Measurements from ENCODE around the gene FN1. TPM values are rescaled to one million over a fixed set of nuclear protein-coding genes. Genes with fewer than 3 reads are reported as not detected.

FN1 gene
- total RNA-seq, 4 donors from 2014 or later: 272 to 709 (median 375) TPM

DNA sequence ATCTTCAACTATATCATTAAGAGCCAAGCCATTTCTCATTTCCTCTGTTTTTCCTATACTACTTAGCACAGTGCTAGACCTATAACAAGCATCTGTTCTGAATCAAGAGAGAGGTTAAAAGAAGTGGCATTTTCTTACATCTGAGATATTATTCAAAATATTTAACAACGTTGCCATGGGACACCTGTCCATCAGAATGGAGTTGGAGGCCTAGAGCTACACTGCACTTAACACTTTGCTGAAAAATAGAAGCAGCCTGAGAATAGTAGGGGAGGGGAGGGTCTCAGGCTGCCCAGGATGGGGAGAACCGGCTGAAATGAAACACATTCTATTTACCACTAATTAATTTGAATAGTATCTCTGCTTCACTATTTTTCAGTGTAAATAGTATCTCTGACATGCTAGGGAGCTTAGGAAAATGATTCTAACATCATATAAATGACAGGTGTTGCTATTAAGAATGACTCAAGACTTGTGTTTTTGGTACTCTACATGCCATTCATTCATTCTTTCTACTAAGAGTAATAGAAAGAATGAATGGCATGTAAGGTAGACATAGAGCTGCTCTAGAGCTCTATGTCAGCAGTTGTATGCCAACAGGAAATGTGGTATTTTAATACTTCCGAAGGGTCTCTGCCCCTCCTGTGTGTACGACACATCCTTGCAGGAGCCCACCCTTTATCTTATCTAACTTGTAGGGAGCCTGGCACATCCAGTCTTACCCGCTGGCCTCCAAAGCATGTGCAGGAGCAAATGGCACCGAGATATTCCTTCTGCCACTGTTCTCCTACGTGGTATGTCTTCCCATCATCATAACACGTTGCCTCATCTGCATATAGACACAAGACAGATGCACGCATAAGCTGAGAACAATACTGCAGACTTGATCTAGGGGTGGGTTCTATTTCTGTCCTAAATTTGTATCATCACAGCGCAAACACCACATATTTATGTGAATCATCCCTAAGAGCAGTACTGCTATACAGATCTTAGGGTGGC is 71.4 kb downstream of the FN1 start:
- Histone ChIP-seq H3K27ac (no peak overlapping the region), H3K4me3 (no peak overlapping the region)
- 90 to 93% methylated on average over 10 of the region's 10 CpGs for WGBS, 2 donors

DNA sequence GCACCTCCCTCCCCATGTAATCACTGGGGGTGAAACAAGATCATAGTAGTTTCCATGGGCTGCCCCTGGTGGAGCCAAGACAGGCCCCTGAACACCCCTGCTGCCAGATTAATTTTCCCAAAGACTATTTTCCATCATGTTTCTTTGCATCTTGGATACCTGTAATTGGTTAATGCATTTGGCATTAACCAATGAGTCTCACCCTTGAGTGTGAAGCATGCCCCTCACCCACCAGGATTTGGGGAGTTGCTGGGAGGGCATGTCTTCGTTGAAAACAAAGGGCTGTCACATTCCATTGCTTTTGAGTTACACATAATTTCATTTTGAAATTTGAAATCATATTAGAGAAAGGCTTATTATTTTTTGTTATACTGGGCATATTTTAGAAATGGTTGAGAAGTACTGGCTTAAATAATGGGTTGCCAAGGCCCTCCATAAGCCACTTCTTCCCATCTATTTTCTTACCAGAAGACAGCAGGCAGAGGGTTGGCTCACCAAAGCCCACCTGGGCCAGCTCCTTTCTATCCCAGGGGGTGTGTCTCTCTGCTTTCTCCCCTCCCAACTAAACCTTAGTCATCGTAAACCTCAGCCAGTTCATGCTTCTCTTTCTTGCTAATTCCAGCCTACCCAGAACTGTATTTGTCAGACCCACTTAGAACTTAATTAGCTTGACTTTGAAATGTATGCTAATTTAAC is 72.3 kb downstream of the FN1 start:
- no peaks in the 10 kb centered on the region for H3K9me3 ChIP-seq
- no peak overlapping the region for H3K27ac ChIP-seq
- peaks cover 0 to 89% (median 0%) of the 10 kb centered on the region in 3 donors for H3K36me3 ChIP-seq
- WGBS, 2 donors: 62 to 88% methylated on average over 2 of the region's 2 CpGs
- no peaks in the 10 kb centered on the region for H3K27me3 ChIP-seq
- TF ChIP-seq EP300 (IDR thresholded peaks at IDR 0.05) (no peak), POLR2A (IDR thresholded peaks at IDR 0.05) (no peak)
- TF ChIP-seq, protein P1, sequence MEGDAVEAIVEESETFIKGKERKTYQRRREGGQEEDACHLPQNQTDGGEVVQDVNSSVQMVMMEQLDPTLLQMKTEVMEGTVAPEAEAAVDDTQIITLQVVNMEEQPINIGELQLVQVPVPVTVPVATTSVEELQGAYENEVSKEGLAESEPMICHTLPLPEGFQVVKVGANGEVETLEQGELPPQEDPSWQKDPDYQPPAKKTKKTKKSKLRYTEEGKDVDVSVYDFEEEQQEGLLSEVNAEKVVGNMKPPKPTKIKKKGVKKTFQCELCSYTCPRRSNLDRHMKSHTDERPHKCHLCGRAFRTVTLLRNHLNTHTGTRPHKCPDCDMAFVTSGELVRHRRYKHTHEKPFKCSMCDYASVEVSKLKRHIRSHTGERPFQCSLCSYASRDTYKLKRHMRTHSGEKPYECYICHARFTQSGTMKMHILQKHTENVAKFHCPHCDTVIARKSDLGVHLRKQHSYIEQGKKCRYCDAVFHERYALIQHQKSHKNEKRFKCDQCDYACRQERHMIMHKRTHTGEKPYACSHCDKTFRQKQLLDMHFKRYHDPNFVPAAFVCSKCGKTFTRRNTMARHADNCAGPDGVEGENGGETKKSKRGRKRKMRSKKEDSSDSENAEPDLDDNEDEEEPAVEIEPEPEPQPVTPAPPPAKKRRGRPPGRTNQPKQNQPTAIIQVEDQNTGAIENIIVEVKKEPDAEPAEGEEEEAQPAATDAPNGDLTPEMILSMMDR (IDR thresholded peaks at IDR 0.05): no peak
- no peak for DNase-seq (ENCODE audit: low spot score in 2 of 2)
- H3K4me1 ChIP-seq: no peaks in the 10 kb centered on the region
- H3K4me3 ChIP-seq: no peak overlapping the region

More for the DNA sequence above, 71.4 kb downstream of the FN1 start:
- DNase-seq (ENCODE audit: low spot score in 2 of 2): no peak
- Histone ChIP-seq H3K36me3 (peaks cover 0 to 86% (median 0%) of the 10 kb centered on the region in 3 donors), H3K27me3 (no peaks in the 10 kb centered on the region), H3K9me3 (no peaks in the 10 kb centered on the region), H3K4me1 (no peaks in the 10 kb centered on the region)
- no peak for TF ChIP-seq POLR2A (IDR thresholded peaks at IDR 0.05)

DNA sequence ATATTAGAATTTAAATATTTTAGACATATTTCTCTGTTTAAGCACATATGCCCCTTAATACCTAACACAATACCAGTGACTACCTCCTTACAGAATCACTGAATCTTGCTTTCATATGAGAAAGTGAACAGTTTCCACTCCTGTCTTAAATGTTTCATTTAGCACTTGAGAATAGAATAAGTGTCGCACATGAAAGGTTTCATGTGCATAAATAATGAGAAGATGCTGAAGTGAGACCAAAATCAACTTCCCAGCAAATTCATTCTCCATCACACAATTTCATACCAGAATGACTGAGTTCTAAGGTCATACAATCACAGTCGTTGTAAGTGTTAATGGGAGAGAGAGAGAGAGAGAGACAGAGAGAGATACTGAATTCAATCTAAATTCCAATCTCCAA is 72.8 kb downstream of the FN1 start:
- H3K9me3 ChIP-seq: no peaks in the 10 kb centered on the region
- no peak overlapping the region for H3K4me3 ChIP-seq
- no peak overlapping the region for H3K27ac ChIP-seq
- whole genome bisulfite sequencing, 2 donors: 66 to 74% methylated on average over 2 of the region's 2 CpGs
- peaks cover 0 to 88% (median 0%) of the 10 kb centered on the region in 3 donors for H3K36me3 ChIP-seq
- no peak for DNase-seq (ENCODE audit: low spot score in 2 of 2)
- H3K27me3 ChIP-seq: no peaks in the 10 kb centered on the region
- TF ChIP-seq, protein P1 (IDR thresholded peaks at IDR 0.05): no peak
- no peak for TF ChIP-seq POLR2A (IDR thresholded peaks at IDR 0.05)
- TF ChIP-seq EP300 (IDR thresholded peaks at IDR 0.05): no peak
- H3K4me1 ChIP-seq: no peaks in the 10 kb centered on the region

DNA sequence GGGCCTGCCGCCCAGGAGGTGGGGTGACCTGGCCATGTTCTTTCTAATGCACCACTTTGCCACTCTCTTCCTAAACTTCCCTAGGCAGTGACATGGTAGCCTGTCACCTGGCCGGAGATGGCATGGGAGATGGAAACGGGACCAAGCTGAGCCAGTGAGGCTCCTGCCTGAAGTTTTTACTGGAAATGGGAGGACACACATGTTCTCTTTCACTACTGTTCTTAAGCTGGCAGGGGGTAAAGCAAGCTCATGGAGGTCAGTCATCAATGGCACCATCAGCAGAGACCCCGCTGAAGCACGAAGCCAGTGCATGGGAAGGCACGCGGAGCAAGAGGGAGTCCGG is 73.3 kb downstream of the FN1 start:
- no peaks in the 10 kb centered on the region for H3K27me3 ChIP-seq
- no peak for TF ChIP-seq POLR2A (IDR thresholded peaks at IDR 0.05)
- no peak for TF ChIP-seq EP300 (IDR thresholded peaks at IDR 0.05)
- H3K9me3 ChIP-seq: no peaks in the 10 kb centered on the region
- H3K27ac ChIP-seq: no peak overlapping the region
- H3K36me3 ChIP-seq: peaks cover 0 to 83% (median 0%) of the 10 kb centered on the region in 3 donors
- H3K4me1 ChIP-seq: no peaks in the 10 kb centered on the region
- WGBS, 2 donors: 95 to 97% methylated on average over 8 of the region's 8 CpGs
- no peak for DNase-seq (ENCODE audit: low spot score in 2 of 2)
- H3K4me3 ChIP-seq: no peak overlapping the region

DNA sequence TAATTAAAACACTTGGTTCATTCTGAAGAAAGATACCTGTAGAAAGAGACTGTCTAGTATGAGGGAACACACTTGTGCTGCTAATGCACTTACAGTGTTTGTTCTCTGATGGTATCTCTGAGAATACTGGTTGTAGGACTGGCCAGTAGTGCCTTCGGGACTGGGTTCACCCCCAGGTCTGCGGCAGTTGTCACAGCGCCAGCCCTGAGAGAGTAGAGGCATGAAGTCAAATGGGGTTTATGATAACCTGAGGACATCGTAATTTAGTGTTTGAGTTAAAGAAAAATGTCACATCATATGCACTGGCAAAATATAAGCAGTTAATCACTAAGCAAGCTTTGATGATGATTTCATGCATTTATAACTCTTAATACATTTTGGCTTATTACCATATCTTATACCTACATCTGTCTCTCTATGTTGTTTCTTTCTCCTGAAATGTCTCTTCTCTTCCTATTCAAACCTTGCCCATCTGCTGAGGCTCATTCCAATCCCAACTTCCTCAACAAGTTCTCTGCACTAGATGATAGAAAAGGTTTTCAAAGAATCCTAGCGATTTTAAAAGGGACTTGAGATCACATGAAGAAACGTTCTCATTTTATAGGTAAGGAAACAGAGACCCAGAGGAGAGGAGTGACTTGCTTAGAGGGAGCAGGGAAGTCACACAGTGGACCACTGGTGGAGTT is 73.8 kb downstream of the FN1 start:
- Histone ChIP-seq H3K36me3 (peaks cover 0 to 81% (median 0%) of the 10 kb centered on the region in 3 donors), H3K4me1 (no peaks in the 10 kb centered on the region), H3K4me3 (no peak overlapping the region), H3K9me3 (no peaks in the 10 kb centered on the region), H3K27me3 (no peaks in the 10 kb centered on the region), H3K27ac (no peak overlapping the region)
- TF ChIP-seq EP300 (IDR thresholded peaks at IDR 0.05) (no peak), POLR2A (IDR thresholded peaks at IDR 0.05) (no peak)
- TF ChIP-seq, protein P1 (IDR thresholded peaks at IDR 0.05): no peak
- DNase-seq (ENCODE audit: low spot score in 2 of 2): no peak
- 76 to 91% methylated on average over 6 of the region's 6 CpGs for WGBS, 2 donors
